Caki2 (cell line): ENCODE results near the gene KRT23. TPM values are rescaled to one million over a fixed set of nuclear protein-coding genes. Genes with fewer than 3 reads are reported as not detected.

ENCODE experiments used
- DNase-seq: peaks from one replicate; pipeline ENCODE4 v3.0.0-alpha.2; 2015; ENCODE audit warnings: low read depth
- in situ Hi-C: cut with HindIII; loops from 2 replicates; pipeline ENCODE4 v1.10.0; 2016; ENCODE audit warnings: low sequenced_read_pairs, low pct_unique_long_range_greater_than_20kb, mixed read lengths
- total RNA-seq: library from RNA; depleted of rRNA; stranded (reverse); fragments of >200 nt; shearing (Covaris generic); gene quantifications from 2 replicates; pipeline ENCODE4 v1.2.3, GENCODE V29; 2014; ENCODE audit warnings: low replicate concordance; rRNA removed

KRT23 gene
- total RNA-seq, 1 experiment from 2014 or later, result not detected

DNA sequence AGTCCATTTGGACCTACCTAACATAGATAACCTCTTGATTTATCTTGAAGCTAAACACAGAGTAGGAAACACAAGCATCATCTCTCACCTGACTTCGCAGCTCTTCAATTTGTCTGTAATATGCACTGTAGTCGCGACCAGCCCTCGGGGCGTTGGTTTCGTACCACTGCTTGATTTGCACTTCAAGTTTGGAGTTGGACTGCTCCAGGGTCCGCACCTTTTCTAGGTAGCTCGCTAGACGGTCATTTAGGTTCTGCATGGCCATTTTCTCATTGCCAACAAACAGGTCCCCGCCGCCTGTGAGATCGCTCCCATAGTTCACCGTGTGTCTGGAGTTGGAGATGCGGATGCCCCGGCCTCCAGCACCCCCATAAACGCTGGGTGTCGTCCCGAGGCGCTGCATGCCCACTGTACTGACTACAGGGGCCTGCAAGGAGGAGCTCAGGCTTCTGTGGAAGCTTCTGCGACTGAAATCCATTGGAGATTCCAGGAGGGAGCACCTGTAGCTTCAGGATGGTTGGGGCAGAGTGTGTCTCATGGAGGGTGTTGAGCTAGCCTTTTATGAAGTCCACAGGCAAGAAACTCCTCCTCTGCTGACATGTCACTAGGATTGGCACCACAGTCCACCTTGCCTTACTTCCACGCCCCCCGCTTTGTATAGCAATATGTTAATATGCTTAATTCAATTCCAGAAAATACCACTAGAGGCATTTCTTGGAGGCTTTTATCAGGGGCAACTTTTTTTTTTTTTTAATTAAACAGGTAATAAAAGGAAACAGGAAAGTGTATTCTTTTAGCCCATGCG is 52.5 kb downstream of the KRT23 start, which contains the start of gene KRT20:
TSS of gene KRT20 (minus strand) at position 535 of the 805 bp plus-strand sequence. CDS start at position 478, 57 bp downstream.
- in situ Hi-C loops, result no loop called here
- DNase-seq, result peak; percentile 48

- no peak for DNase-seq
- in situ Hi-C loops, result no loop called here
Measured at GRCh38 chr17:40883626-40884334, 53.7 kb downstream of the KRT23 start.

DNA sequence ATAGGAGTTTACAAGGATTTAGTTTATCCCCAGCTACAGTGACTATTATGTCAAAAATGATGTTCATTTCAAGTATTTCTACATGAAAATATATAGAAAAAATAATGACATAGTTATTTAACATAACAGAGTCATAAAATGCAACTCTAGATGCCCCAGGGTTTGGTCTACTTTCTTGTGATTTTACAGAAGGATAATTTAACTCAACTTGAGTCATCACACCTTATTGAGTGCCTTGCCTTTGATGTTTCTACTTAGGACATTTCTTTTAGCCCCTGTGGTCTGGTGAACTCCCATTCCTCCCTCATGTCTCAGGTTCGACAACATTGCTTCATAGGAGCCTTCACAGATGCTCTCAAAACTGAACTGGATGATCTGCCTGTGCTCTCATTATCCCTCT is 54.4 kb downstream of the KRT23 start:
- DNase-seq, result no peak
- in situ Hi-C loops, result no loop called here

DNA sequence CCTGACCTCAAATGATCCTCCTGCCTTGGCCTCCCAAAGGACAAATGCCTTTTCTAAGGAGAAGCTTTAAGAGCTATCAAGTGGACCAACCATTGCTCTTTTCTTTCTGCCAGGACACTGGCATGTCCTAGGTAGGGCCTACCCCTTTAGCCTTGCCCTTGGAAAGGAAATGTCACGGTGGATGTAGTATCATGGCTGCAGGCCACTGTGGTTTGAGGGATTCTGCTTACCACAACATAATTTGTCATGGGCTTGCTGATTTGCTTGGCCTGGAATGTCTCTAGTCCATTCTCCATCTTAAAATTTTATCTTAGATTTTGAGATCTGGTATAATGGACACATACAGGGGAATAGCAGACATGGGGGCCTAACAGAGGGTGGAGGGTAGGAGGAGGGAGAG is 58.4 kb downstream of the KRT23 start:
- DNase-seq, result no peak
- in situ Hi-C loops, result no loop called here

DNA sequence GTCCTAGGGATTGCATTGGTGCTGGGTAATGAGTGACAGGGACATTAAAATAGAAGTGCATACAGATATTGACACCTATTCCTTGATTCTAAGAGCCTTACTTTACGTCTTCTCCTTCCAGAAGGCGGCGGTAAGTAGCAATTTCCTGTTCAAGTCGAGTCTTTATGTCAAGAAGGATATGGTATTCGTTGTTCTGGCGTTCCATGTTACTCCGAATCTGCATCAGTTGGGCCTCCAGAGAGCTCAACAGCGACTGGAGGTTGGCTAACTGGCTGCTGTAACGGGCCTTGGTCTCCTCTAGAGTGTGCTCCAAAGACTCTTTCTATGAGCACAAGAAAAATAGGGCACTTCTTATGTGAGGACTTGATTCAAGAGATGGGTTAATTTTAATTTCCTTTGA is 59.4 kb downstream of the KRT23 start:
- in situ Hi-C loops, result no loop called here
- no peak for DNase-seq

- DNase-seq, result no peak
- in situ Hi-C loops, result no loop called here
Measured at GRCh38 chr17:40873801-40874200, 63.6 kb downstream of the KRT23 start.

DNA sequence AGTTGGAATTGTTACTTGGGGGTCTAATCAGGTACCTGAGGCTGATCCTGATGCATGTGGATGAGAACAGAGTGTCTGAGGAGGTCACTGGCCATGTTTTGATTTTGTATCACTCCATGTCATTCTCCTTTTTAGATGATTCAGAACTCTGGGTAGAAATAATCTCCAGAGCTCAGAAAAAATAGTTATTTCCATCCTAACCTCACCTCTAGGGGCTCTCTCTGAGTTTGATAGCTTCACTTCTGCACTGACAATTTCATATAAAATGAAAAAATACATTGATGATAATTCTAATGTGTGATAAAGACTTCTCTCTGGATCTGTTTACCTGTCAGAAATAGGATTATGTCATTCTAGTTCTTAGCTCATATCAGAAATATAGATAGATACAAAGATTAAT is 64.2 kb downstream of the KRT23 start:
- in situ Hi-C loops, result no loop called here
- no peak for DNase-seq

Other genes starting within 250 kb of the KRT23 start
- gene KRT24, start 233.9 kb downstream of the KRT23 start, total RNA-seq, result not detected in 2 replicates
- gene KRT25, start 182.3 kb downstream of the KRT23 start, total RNA-seq, result not detected in 2 replicates
- not detected in 2 replicates for gene KRT26, start 165.4 kb downstream of the KRT23 start, total RNA-seq
- not detected in 2 replicates for gene KRT27, start 155.1 kb downstream of the KRT23 start, total RNA-seq
- not detected in 2 replicates for gene KRT28, start 137.7 kb downstream of the KRT23 start, total RNA-seq
- 75.2 and 76.4 TPM in 2 replicates for gene KRT10, start 115.0 kb downstream of the KRT23 start, total RNA-seq
- gene KRT12, start 70.4 kb downstream of the KRT23 start, total RNA-seq, result not detected in 2 replicates
- 46.7 and 50.0 TPM in 2 replicates for gene KRT20, start 52.4 kb downstream of the KRT23 start, total RNA-seq
- not detected in 2 replicates for gene KRT39, start 29.3 kb upstream of the KRT23 start, total RNA-seq
- gene KRT40, start 46.7 kb upstream of the KRT23 start, total RNA-seq, result not detected in 2 replicates
- gene KRTAP3-3, start 56.5 kb upstream of the KRT23 start, total RNA-seq, result not detected in 2 replicates
- gene KRTAP3-2, start 62.3 kb upstream of the KRT23 start, total RNA-seq, result not detected in 2 replicates
- not detected in 2 replicates for gene KRTAP3-1, start 71.5 kb upstream of the KRT23 start, total RNA-seq
- not detected in 2 replicates for gene KRTAP1-5, start 89.6 kb upstream of the KRT23 start, total RNA-seq
- gene KRTAP1-4, start 92.5 kb upstream of the KRT23 start, total RNA-seq, result not detected in 2 replicates
- not detected in 2 replicates for gene KRTAP1-3, start 97.2 kb upstream of the KRT23 start, total RNA-seq
- gene KRTAP1-1, start 103.8 kb upstream of the KRT23 start, total RNA-seq, result not detected in 2 replicates
- not detected in 2 replicates for gene KRTAP2-1, start 109.7 kb upstream of the KRT23 start, total RNA-seq
- gene KRTAP2-2, start 117.6 kb upstream of the KRT23 start, total RNA-seq, result not detected in 2 replicates
- not detected in 2 replicates for gene KRTAP2-3, start 122.5 kb upstream of the KRT23 start, total RNA-seq
- not detected in 2 replicates for gene KRTAP2-4, start 128.2 kb upstream of the KRT23 start, total RNA-seq
- gene KRTAP4-7, start 146.5 kb upstream of the KRT23 start, total RNA-seq, result not detected in 2 replicates
- not detected in 2 replicates for gene KRTAP4-8, start 160.5 kb upstream of the KRT23 start, total RNA-seq
- gene KRTAP4-16, start 164.6 kb upstream of the KRT23 start, total RNA-seq, result not detected in 2 replicates
- not detected in 2 replicates for gene KRTAP4-9, start 167.7 kb upstream of the KRT23 start, total RNA-seq
- not detected in 2 replicates for gene KRTAP4-11, start 180.7 kb upstream of the KRT23 start, total RNA-seq
- gene KRTAP4-12, start 186.5 kb upstream of the KRT23 start, total RNA-seq, result not detected in 2 replicates
- not detected in 2 replicates for gene KRTAP4-6, start 202.9 kb upstream of the KRT23 start, total RNA-seq
- gene KRTAP4-5, start 212.2 kb upstream of the KRT23 start, total RNA-seq, result not detected in 2 replicates
- gene KRTAP4-4, start 223.1 kb upstream of the KRT23 start, total RNA-seq, result not detected in 2 replicates
- not detected in 2 replicates for gene KRTAP4-3, start 230.6 kb upstream of the KRT23 start, total RNA-seq
- not detected in 2 replicates for gene KRTAP4-2, start 240.6 kb upstream of the KRT23 start, total RNA-seq
- gene KRTAP4-1, start 247.3 kb upstream of the KRT23 start, total RNA-seq, result not detected in 2 replicates